DND-41 (cell line): ENCODE data around the gene PLAU.

Source experiments
- ATAC-seq: fragments of 200-7000 bp; cut with Tn5 transposase; 3 replicates; pipeline ENCODE4 v1.9.1; 2021; ENCODE audit warnings: low read depth; ENCODE audit not compliant: insufficient read depth
- DNase-seq: peaks from one replicate; pipeline ENCODE4 v3.0.0-alpha.2; 2020
- H2AFZ ChIP-seq: 2 replicates; pipeline ENCODE4 v1.6.0; 2012; ENCODE audit warnings: low read depth, low read length
- H3K27ac ChIP-seq: 2 replicates; pipeline ENCODE4 v1.5.1; 2012; ENCODE audit warnings: low read length, inconsistent platforms
- H3K27me3 ChIP-seq: fragments of 200-600 bp; sonication (generic); 2 replicates; pipeline ENCODE4 v1.6.0; 2012; ENCODE audit warnings: low read length, mild to moderate bottlenecking, inconsistent platforms; ENCODE audit not compliant: insufficient read depth, poor library complexity
- H3K36me3 ChIP-seq: 2 replicates; pipeline ENCODE4 v1.5.1; 2012; ENCODE audit warnings: low read length, inconsistent platforms; ENCODE audit not compliant: insufficient read depth
- H3K4me1 ChIP-seq: 2 replicates; pipeline ENCODE4 v1.5.1; 2012; ENCODE audit warnings: mild to moderate bottlenecking, low read length; ENCODE audit not compliant: insufficient read depth
- H3K4me2 ChIP-seq: 2 replicates; pipeline ENCODE4 v1.6.0; 2012; ENCODE audit warnings: mild to moderate bottlenecking, moderate library complexity, low read length, inconsistent platforms; ENCODE audit not compliant: insufficient read depth
- H3K4me3 ChIP-seq, 2 experiments: fragments of 200-600 bp in 1 of 2; shearing (Covaris generic) in 1 of 2; 2 replicates each; pipeline ENCODE4 v1.5.1; 2012 to 2016; ENCODE audit warnings: inconsistent platforms in 2 of 2, low read length in 2 of 2, mild to moderate bottlenecking in 2 of 2, low read depth in 1 of 2, moderate library complexity in 1 of 2
- H3K79me2 ChIP-seq: 2 replicates; pipeline ENCODE4 v1.6.0; 2012; ENCODE audit warnings: low read length, inconsistent platforms; ENCODE audit not compliant: insufficient read depth
- H3K9ac ChIP-seq: 2 replicates; pipeline ENCODE4 v1.6.0; 2012; ENCODE audit warnings: low read depth, mild to moderate bottlenecking, inconsistent platforms, low read length, moderate library complexity
- H3K9me3 ChIP-seq: 2 replicates; pipeline ENCODE4 v1.5.1; 2012; ENCODE audit warnings: low read length, moderate library complexity, mild to moderate bottlenecking, inconsistent platforms; ENCODE audit not compliant: insufficient read depth, severe bottlenecking
- H4K20me1 ChIP-seq: 2 replicates; pipeline ENCODE4 v1.6.0; 2012; ENCODE audit warnings: low read length; ENCODE audit not compliant: insufficient read depth
- EZH2 ChIP-seq: IDR thresholded peaks from 3 replicates; pipeline ENCODE4 v1.6.1; 2012; ENCODE audit warnings: borderline replicate concordance, low read depth, mild to moderate bottlenecking, moderate library complexity, low read length, inconsistent platforms; ENCODE audit not compliant: severe bottlenecking
- TF ChIP-seq, protein P1 (sequence below): IDR thresholded peaks from 2 replicates; pipeline ENCODE4 v1.5.1; 2012; ENCODE audit warnings: borderline replicate concordance, low read length, moderate library complexity, mild to moderate bottlenecking; ENCODE audit not compliant: poor library complexity, severe bottlenecking; ENCODE audit errors: extremely low read depth

PLAU gene

DNA sequence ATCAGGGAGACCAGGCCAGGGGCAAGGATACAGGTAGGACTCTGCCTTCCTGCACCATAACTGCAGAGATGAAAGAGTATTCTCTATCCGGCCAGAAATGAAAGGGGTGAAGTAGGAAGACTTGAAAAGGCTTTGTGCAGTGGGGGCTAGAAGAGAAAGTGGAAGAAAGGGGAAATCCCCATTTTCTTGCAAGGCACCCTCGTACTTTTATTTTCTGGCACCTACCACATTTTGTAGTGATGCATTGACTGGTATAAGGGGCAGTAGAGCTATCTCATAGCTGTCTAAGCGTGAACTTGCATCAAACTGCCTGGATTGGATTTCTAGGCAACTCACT is 35.8 kb upstream of the PLAU start:
- DNase-seq (peak; percentile 46), ATAC-seq (peak; percentile 10; the same call in 1 of the 3 replicates)
- peak overlapping the region; percentile 96 for H3K4me2 ChIP-seq
- no peak for TF ChIP-seq EZH2
- TF ChIP-seq, protein P1, sequence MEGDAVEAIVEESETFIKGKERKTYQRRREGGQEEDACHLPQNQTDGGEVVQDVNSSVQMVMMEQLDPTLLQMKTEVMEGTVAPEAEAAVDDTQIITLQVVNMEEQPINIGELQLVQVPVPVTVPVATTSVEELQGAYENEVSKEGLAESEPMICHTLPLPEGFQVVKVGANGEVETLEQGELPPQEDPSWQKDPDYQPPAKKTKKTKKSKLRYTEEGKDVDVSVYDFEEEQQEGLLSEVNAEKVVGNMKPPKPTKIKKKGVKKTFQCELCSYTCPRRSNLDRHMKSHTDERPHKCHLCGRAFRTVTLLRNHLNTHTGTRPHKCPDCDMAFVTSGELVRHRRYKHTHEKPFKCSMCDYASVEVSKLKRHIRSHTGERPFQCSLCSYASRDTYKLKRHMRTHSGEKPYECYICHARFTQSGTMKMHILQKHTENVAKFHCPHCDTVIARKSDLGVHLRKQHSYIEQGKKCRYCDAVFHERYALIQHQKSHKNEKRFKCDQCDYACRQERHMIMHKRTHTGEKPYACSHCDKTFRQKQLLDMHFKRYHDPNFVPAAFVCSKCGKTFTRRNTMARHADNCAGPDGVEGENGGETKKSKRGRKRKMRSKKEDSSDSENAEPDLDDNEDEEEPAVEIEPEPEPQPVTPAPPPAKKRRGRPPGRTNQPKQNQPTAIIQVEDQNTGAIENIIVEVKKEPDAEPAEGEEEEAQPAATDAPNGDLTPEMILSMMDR = no peak
- peaks cover 25% of the 10 kb centered on the region for H3K36me3 ChIP-seq
- H3K27me3 ChIP-seq = peaks cover 10% of the 10 kb centered on the region
- H3K4me1 ChIP-seq = peaks cover 48% of the 10 kb centered on the region
- peak overlapping the region; percentile 26 to 70; a peak in 3 of 4 replicates for H3K4me3 ChIP-seq
- H3K9me3 ChIP-seq = no peaks in the 10 kb centered on the region
- H3K27ac ChIP-seq = no peak overlapping the region; the same call in 1 of the 2 replicates
- peaks cover 33% of the 10 kb centered on the region for H3K79me2 ChIP-seq
- peaks cover 27% of the 10 kb centered on the region for H4K20me1 ChIP-seq
- H2AFZ ChIP-seq = peak overlapping the region; percentile 80
- H3K9ac ChIP-seq = peak overlapping the region; percentile 59

DNA sequence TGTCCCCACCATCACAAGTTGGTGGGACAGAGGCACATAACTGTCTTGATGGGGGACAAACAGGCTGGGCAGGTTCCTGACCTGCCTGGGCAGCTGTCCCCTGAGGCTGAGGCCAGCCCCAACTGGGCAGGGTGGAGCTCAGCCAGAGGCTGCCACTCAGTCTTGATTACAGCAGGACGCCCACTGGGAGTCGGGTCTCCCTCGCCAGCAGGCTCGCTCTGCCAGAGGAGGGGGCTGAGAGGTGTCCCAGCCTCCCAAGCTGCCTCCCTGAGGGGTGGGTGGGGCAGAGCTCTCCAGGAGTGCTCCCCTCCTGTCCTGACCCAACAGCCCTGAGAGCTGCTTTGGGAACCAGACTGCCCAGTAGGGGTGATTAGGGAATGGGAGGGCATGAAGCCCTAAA is 34.8 kb upstream of the PLAU start:
- H2AFZ ChIP-seq = no peak overlapping the region
- no peak for DNase-seq
- H3K27ac ChIP-seq = no peak overlapping the region
- no peaks in the 10 kb centered on the region for H3K9me3 ChIP-seq
- H3K36me3 ChIP-seq = peaks cover 16% of the 10 kb centered on the region
- no peak overlapping the region for H3K4me2 ChIP-seq
- no peak for TF ChIP-seq EZH2
- peaks cover 26% of the 10 kb centered on the region for H3K79me2 ChIP-seq
- H3K9ac ChIP-seq = no peak overlapping the region
- H3K27me3 ChIP-seq = peaks cover 13% of the 10 kb centered on the region
- no peak overlapping the region for H3K4me3 ChIP-seq
- H4K20me1 ChIP-seq = peaks cover 22% of the 10 kb centered on the region
- no peak for ATAC-seq
- peaks cover 44% of the 10 kb centered on the region for H3K4me1 ChIP-seq

DNA sequence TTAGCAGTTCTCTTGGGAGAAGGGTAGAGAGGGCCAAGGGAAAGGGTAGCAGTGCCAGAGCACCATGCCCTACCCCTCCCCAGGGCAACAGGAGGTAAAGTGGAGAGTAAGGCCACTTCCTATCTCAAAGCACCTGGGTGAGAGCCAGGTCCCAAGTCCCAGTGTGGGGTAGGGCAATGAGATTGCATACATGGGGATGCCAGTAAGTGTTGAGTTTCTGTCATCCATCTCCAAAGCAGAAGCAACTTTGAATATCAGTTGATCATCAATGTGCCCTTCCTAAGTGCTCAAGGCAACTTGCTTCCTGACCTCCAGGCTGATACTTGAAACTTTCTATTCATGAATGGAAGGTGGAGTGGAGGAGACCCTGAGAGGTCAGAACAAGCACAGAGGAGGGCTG is 34.4 kb upstream of the PLAU start:
- no peak overlapping the region for H3K4me2 ChIP-seq
- H3K9me3 ChIP-seq = no peaks in the 10 kb centered on the region
- H3K27me3 ChIP-seq = peaks cover 13% of the 10 kb centered on the region
- H2AFZ ChIP-seq = no peak overlapping the region
- ATAC-seq = no peak
- peaks cover 22% of the 10 kb centered on the region for H3K79me2 ChIP-seq
- peaks cover 18% of the 10 kb centered on the region for H4K20me1 ChIP-seq
- no peak overlapping the region for H3K4me3 ChIP-seq
- DNase-seq = no peak
- peaks cover 12% of the 10 kb centered on the region for H3K36me3 ChIP-seq
- H3K4me1 ChIP-seq = peaks cover 40% of the 10 kb centered on the region
- no peak for TF ChIP-seq EZH2
- TF ChIP-seq, protein P1 = no peak
- H3K27ac ChIP-seq = no peak overlapping the region
- no peak overlapping the region for H3K9ac ChIP-seq

DNA sequence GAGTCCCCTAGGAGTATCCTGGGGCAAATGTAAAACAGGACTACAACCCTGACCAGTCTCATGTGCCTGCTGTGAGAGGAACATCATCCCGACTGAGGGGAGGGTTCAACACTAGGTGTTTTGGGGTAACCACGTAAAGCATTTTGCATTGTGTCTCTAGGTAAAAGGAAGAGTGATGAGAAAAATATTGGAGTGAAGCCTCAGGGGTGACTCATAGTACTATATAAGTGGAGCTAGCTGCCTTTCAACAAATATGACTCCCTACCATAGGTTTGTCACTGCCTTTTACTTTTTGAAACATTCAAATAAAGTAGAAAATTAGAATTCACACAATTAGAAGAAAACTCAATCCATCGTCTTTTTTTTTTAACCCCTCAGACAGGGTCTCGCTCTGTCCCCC is 34.0 kb upstream of the PLAU start:
- DNase-seq = no peak
- no peak overlapping the region for H3K27ac ChIP-seq

More for the DNA sequence above, 34.0 kb upstream of the PLAU start:
- peaks cover 8% of the 10 kb centered on the region for H3K36me3 ChIP-seq
- no peaks in the 10 kb centered on the region for H3K9me3 ChIP-seq
- ATAC-seq = no peak
- peaks cover 36% of the 10 kb centered on the region for H3K4me1 ChIP-seq
- H3K9ac ChIP-seq = no peak overlapping the region
- no peak overlapping the region for H3K4me3 ChIP-seq
- peaks cover 19% of the 10 kb centered on the region for H3K79me2 ChIP-seq
- TF ChIP-seq, protein P1 = no peak
- no peak for TF ChIP-seq EZH2
- no peak overlapping the region for H2AFZ ChIP-seq
- H4K20me1 ChIP-seq = peaks cover 14% of the 10 kb centered on the region
- H3K27me3 ChIP-seq = peaks cover 13% of the 10 kb centered on the region
- no peak overlapping the region for H3K4me2 ChIP-seq
